GM19455 (cell line): ENCODE measurements around the gene TMEM253.

ENCODE experiments used
- ATAC-seq: cut with Tn5 transposase; IDR thresholded peaks from one replicate; pipeline ENCODE4 v1.9.1; 2021; ENCODE audit not compliant: unreplicated experiment

Gene TMEM253

GRCh38 chr14:21070610-21071224 is 30.1 kb upstream of the TMEM253 start:
- peak; percentile 22 for ATAC-seq

- peak; percentile 58 for ATAC-seq
These were observed 29.4 kb upstream of the TMEM253 start for GRCh38 chr14:21071225-21072030.

GRCh38 chr14:21072031-21072473 is 28.8 kb upstream of the TMEM253 start:
- no peak for ATAC-seq

GRCh38 chr14:21072781-21073339 is 28.0 kb upstream of the TMEM253 start:
- ATAC-seq: no peak

- ATAC-seq: no peak
These were observed 26.9 kb upstream of the TMEM253 start for GRCh38 chr14:21073921-21074320.

GRCh38 chr14:21074398-21075272 is 26.2 kb upstream of the TMEM253 start:
- ATAC-seq: no peak

GRCh38 chr14:21075719-21076437 is 25.0 kb upstream of the TMEM253 start:
- ATAC-seq: no peak

GRCh38 chr14:21077672-21078071 is 23.2 kb upstream of the TMEM253 start:
- ATAC-seq: no peak

GRCh38 chr14:21078287-21078686 is 22.6 kb upstream of the TMEM253 start:
- ATAC-seq: no peak

- ATAC-seq: no peak
These were observed 22.1 kb upstream of the TMEM253 start for GRCh38 chr14:21078726-21079125.

GRCh38 chr14:21081521-21082142 is 19.2 kb upstream of the TMEM253 start:
- ATAC-seq: no peak

GRCh38 chr14:21083565-21084325 is 17.1 kb upstream of the TMEM253 start:
- no peak for ATAC-seq

- no peak for ATAC-seq
These were observed 16.5 kb upstream of the TMEM253 start for GRCh38 chr14:21084396-21084795.

GRCh38 chr14:21084998-21085853 is 15.6 kb upstream of the TMEM253 start:
- no peak for ATAC-seq

GRCh38 chr14:21086908-21087293 is 14.0 kb upstream of the TMEM253 start:
- no peak for ATAC-seq

GRCh38 chr14:21087294-21088091 is 13.4 kb upstream of the TMEM253 start:
- no peak for ATAC-seq

- ATAC-seq: no peak
These were observed 12.2 kb upstream of the TMEM253 start for GRCh38 chr14:21088687-21089086.

- no peak for ATAC-seq
These were observed 11.6 kb upstream of the TMEM253 start for GRCh38 chr14:21089271-21089670.
